Breast epithelium (tissue), 3 donors: ENCODE measurements around the gene NRCAM.

ENCODE experiments used
- POLR2A ChIP-seq: fragments of 450-650 bp; IDR thresholded peaks from one replicate; pipeline ENCODE4 v1.6.1; 2016; ENCODE audit warnings: antibody characterized with exemption, mild to moderate bottlenecking, moderate library complexity
- TF ChIP-seq, protein P1 (sequence below), 3 donors: fragments of 450-650 bp; IDR thresholded peaks; one replicate each; pipeline ENCODE4 v1.5.1; 2016 to 2017; ENCODE audit warnings: antibody characterized with exemption in 3 of 3, mild to moderate bottlenecking in 3 of 3, moderate library complexity in 3 of 3

DNA sequence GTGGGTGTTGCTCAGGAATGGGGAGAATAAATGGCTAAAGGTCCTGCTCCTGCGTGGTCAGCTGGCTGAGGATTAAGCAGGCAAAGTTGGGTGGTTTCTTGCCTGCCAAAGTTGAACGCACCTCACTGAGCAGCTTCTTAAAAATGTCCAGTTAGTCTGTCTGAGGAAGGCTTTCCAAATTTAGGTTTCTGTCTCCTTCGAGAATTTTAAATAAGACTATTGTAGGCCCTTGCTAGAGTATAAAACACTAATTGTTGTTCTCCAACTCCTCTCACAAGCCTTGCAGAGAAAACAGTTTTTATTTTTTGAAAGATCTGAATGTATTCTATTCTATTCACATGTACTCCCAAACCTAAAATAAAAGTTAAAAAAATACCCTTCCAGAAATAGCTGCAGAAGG lies 204.1 kb downstream of the NRCAM start:
- TF ChIP-seq, protein P1, sequence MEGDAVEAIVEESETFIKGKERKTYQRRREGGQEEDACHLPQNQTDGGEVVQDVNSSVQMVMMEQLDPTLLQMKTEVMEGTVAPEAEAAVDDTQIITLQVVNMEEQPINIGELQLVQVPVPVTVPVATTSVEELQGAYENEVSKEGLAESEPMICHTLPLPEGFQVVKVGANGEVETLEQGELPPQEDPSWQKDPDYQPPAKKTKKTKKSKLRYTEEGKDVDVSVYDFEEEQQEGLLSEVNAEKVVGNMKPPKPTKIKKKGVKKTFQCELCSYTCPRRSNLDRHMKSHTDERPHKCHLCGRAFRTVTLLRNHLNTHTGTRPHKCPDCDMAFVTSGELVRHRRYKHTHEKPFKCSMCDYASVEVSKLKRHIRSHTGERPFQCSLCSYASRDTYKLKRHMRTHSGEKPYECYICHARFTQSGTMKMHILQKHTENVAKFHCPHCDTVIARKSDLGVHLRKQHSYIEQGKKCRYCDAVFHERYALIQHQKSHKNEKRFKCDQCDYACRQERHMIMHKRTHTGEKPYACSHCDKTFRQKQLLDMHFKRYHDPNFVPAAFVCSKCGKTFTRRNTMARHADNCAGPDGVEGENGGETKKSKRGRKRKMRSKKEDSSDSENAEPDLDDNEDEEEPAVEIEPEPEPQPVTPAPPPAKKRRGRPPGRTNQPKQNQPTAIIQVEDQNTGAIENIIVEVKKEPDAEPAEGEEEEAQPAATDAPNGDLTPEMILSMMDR (IDR thresholded peaks at IDR 0.05), result no peak
- TF ChIP-seq POLR2A, result no peak
